Activated T-cell treated with anti-CD3 and anti-CD28 coated beads, Interleukin-2, amount 50 U/mL, for 4 hours (primary cell): Measurements from ENCODE around the gene DMRT3. TPM values are rescaled to one million over a fixed set of nuclear protein-coding genes. Genes with fewer than 3 reads are reported as not detected.

Source experiments
- ATAC-seq, 2 donors: fragments of 200-7000 bp; cut with Tn5 transposase; one replicate each; pipeline ENCODE4 v1.10.0; 2021
- DNase-seq: peaks from one replicate; pipeline ENCODE4 v3.0.0-alpha.2; 2020
- H3K27me3 Mint-ChIP-seq: one replicate; pipeline ENCODE4 v1.8.0; 2021; ENCODE audit warnings: low read depth, mixed read lengths
- H3K36me3 Mint-ChIP-seq: one replicate; pipeline ENCODE4 v1.8.0; 2022; ENCODE audit warnings: mixed read lengths; ENCODE audit not compliant: insufficient read depth
- H3K4me1 Mint-ChIP-seq: one replicate; pipeline ENCODE4 v1.8.0; 2021; ENCODE audit warnings: low read depth, mixed read lengths
- H3K4me3 Mint-ChIP-seq: one replicate; pipeline ENCODE4 v1.8.0; 2021; ENCODE audit warnings: mild to moderate bottlenecking, moderate library complexity, mixed read lengths
- H3K9me3 Mint-ChIP-seq: one replicate; pipeline ENCODE4 v1.8.0; 2021; ENCODE audit warnings: mixed read lengths
- total RNA-seq, 3 donors: library from RNA; stranded (reverse); gene quantifications; one replicate each; pipeline ENCODE4 v1.2.1, GENCODE V29; 2021

The DMRT3 gene
- total RNA-seq, 3 donors from 2014 or later: not detected

DNA sequence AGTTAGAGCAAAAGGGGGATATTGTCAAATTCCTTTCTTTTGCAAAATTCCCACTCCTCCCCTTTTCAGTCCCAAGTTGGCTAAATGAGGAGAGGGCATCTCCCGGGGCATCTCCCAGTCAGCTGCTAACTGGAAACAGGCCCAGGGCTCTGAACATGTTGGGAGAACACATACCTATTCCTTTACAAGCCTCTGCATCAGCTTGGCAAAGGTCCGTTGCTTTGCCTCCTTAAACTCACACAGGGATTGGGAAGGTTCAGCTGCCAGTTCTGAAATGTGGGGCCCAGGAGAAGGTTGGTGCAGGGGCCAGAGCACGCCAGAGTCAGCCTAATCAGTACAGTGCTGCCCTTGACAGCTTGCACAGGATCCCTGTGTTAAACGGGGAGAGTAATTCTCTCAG lies 11.0 kb upstream of the DMRT3 start:
- H3K36me3 Mint-ChIP-seq: no peaks in the 10 kb centered on the region
- no peak overlapping the region for H3K4me3 Mint-ChIP-seq
- H3K4me1 Mint-ChIP-seq: peaks cover 5% of the 10 kb centered on the region
- no peaks in the 10 kb centered on the region for H3K9me3 Mint-ChIP-seq
- DNase-seq (no peak), ATAC-seq (no peak)
- peaks cover 81% of the 10 kb centered on the region for H3K27me3 Mint-ChIP-seq

- Mint-ChIP-seq H3K9me3 (no peaks in the 10 kb centered on the region), H3K27me3 (peaks cover 81% of the 10 kb centered on the region), H3K4me3 (no peak overlapping the region), H3K36me3 (no peaks in the 10 kb centered on the region), H3K4me1 (peaks cover 5% of the 10 kb centered on the region)
- ATAC-seq: no peak
- no peak for DNase-seq
Observed at GRCh38 chr9:966870-967269, 9.6 kb upstream of the DMRT3 start.

DNA sequence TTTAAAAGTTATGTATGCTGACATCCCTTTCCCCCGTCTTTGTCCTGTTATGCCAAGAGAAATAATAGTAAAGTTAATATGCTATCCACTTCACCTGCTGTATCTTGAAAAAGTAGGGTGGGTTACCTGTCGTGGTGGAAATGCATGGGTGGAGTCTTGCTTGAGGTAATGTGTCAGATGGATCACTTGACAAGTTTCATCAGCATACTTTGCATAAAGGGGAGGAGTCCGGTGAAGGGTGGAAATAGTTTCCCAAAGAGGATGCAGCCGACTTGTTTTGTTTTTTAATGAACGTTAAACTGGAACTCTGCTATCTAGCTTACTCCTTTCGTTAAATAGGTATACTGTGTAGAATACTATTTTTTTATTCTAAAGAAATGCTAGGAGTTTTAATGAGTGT lies 9.0 kb upstream of the DMRT3 start:
- ATAC-seq (no peak), DNase-seq (no peak)
- Mint-ChIP-seq H3K4me1 (peaks cover 8% of the 10 kb centered on the region), H3K9me3 (no peaks in the 10 kb centered on the region), H3K27me3 (peaks cover 81% of the 10 kb centered on the region), H3K36me3 (no peaks in the 10 kb centered on the region), H3K4me3 (no peak overlapping the region)

- no peaks in the 10 kb centered on the region for H3K36me3 Mint-ChIP-seq
- H3K4me3 Mint-ChIP-seq: no peak overlapping the region
- peaks cover 78% of the 10 kb centered on the region for H3K27me3 Mint-ChIP-seq
- H3K9me3 Mint-ChIP-seq: no peaks in the 10 kb centered on the region
- ATAC-seq (no peak), DNase-seq (no peak)
- H3K4me1 Mint-ChIP-seq: peaks cover 8% of the 10 kb centered on the region
Observed at GRCh38 chr9:967903-968641, 8.4 kb upstream of the DMRT3 start.

DNA sequence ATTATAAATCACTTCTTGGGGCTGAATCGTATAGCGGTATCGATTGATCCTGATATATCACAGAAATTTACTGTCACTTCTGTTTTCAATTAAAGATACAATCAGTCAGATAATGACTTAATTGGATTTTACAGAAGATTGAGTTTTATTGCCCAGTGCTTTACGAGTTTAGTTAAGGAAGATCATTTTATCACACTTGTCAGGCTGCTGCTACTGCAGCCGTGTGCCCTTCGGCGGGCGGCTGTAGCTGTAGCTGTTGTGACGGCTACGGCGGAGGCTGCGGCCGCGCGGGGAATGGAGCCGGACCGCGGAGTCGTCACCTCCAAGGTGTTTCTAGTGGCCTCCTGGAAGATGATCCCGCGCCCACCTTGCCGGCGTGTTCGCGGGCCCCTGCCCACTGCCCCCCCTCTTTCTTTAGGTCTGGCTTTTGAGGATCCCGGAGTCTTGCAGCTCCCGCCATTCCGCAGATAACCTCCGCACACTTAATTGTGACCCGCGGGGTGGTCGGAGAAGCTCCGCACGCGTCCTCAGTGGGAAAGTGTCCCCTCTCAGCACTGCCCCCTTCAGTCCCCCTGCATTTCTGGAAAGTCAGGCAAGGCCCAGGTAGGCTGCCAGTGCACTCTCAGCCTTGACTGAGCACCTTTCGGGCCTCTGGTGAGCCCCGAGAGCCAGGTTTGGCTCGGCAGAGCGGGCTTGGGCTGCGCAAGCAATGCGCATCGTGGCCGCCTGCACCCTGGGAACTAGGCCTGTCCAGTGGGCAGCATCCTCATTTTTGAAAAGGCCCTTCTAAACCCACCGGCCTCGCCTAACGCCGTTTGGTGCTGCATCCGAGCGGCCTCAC lies 6.9 kb upstream of the DMRT3 start:
- no peak for DNase-seq
- no peak overlapping the region for H3K4me3 Mint-ChIP-seq
- peaks cover 89% of the 10 kb centered on the region for H3K27me3 Mint-ChIP-seq
- ATAC-seq: no peak
- no peaks in the 10 kb centered on the region for H3K9me3 Mint-ChIP-seq
- H3K36me3 Mint-ChIP-seq: no peaks in the 10 kb centered on the region
- H3K4me1 Mint-ChIP-seq: peaks cover 15% of the 10 kb centered on the region

DNA sequence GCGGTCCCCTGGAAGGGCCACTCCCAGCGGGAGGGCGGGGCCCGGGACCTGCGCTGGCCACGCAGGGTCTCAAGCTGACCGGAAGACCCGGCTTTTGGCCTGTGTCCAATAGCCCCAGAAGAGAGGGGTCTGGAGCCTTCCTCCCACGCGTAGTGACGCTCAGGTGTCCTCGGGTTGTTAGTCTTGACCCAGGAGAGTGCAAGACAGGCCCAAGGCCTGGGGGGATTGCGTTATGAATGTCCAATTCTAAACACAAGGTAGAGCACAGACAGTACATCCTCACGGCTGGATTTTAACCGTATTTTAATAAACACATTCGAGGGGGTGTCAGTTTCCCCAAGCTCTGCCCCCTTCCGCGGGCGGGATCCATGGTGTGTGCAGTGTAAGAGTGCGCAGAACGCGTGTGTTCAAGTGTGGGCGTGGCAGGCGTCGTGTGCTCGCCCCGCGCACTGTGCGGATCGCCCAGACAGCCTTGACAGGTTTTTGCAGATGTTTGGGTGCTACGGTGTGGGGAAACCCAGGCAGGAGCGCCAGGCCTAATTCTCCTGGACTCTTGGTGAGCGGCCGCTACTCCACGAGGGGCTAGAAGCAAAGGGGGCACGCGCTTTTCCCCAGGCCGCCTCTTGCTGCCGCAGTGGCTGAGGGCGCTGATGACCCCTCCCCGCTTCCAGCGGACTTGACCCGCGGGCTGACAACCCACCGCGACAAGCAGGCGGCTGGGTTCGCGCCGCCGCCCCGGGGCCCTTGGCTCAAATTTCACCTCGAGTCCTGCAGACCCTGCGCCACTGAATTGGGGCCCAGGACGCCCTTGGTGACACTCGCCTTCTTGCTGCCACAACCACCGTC lies 6.1 kb upstream of the DMRT3 start:
- no peaks in the 10 kb centered on the region for H3K36me3 Mint-ChIP-seq
- peaks cover 89% of the 10 kb centered on the region for H3K27me3 Mint-ChIP-seq
- peaks cover 15% of the 10 kb centered on the region for H3K4me1 Mint-ChIP-seq
- ATAC-seq: no peak
- H3K9me3 Mint-ChIP-seq: no peaks in the 10 kb centered on the region
- no peak for DNase-seq
- H3K4me3 Mint-ChIP-seq: no peak overlapping the region

GRCh38 chr9:971901-972500 lies 4.5 kb upstream of the DMRT3 start:
- Mint-ChIP-seq H3K27me3 (peaks cover 83% of the 10 kb centered on the region), H3K9me3 (no peaks in the 10 kb centered on the region), H3K36me3 (no peaks in the 10 kb centered on the region), H3K4me3 (no peak overlapping the region), H3K4me1 (peaks cover 20% of the 10 kb centered on the region)
- DNase-seq (no peak), ATAC-seq (no peak)

GRCh38 chr9:972501-973294 lies 3.8 kb upstream of the DMRT3 start:
- no peak for DNase-seq
- no peaks in the 10 kb centered on the region for H3K36me3 Mint-ChIP-seq

GRCh38 chr9:973295-973834 lies 3.1 kb upstream of the DMRT3 start:
- Mint-ChIP-seq H3K27me3 (peaks cover 81% of the 10 kb centered on the region), H3K4me3 (no peak overlapping the region), H3K9me3 (no peaks in the 10 kb centered on the region), H3K36me3 (no peaks in the 10 kb centered on the region), H3K4me1 (peaks cover 20% of the 10 kb centered on the region)
- DNase-seq (no peak), ATAC-seq (no peak)

More at GRCh38 chr9:972501-973294, 3.8 kb upstream of the DMRT3 start:
- no peak for ATAC-seq
- Mint-ChIP-seq H3K4me3 (no peak overlapping the region), H3K4me1 (peaks cover 20% of the 10 kb centered on the region), H3K27me3 (peaks cover 81% of the 10 kb centered on the region), H3K9me3 (no peaks in the 10 kb centered on the region)

- no peak for DNase-seq
- Mint-ChIP-seq H3K4me1 (peaks cover 17% of the 10 kb centered on the region), H3K27me3 (peaks cover 81% of the 10 kb centered on the region), H3K4me3 (no peak overlapping the region), H3K9me3 (no peaks in the 10 kb centered on the region), H3K36me3 (no peaks in the 10 kb centered on the region)
- no peak for ATAC-seq
Observed at GRCh38 chr9:974031-974995, 2.1 kb upstream of the DMRT3 start.

DNA sequence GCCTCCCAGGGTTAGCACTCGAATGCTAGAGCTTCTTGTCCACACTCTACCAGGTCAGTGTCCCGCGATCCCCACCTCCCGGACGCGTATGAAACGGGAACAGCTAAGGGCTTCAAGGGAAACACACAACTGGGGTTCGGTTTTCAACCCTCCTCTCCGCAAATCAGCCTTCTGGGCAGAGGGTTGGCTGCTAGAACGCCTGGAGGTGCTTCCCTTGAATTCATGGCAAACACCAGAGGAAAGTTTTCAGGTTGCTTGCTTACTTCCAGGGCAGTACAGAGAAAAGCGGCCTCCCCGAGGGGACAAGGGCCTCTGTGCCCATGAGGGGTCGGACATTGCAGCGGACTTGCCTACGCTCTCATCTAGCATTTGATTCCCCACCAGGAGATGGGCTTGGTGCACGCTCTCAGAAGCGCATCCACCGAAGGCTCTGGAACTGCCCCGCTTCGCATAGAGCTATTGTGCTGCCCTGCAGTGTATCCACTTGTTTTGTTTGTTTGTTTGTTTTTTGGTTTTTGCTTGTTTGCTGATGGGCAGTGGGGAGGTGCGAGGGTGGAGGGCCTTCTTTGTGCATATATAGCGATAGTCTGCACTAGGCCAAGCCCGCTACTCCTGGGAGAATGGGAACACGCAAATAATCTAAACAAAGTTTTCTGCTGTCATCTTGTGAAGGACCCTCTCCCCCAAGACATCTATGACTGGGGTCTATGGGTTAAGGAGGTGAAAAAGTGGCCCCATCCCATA lies 1.3 kb upstream of the DMRT3 start:
- no peak for DNase-seq
- ATAC-seq: no peak
- Mint-ChIP-seq H3K9me3 (no peaks in the 10 kb centered on the region), H3K4me1 (peaks cover 16% of the 10 kb centered on the region), H3K36me3 (no peaks in the 10 kb centered on the region), H3K4me3 (no peak overlapping the region), H3K27me3 (peaks cover 82% of the 10 kb centered on the region)

DNA sequence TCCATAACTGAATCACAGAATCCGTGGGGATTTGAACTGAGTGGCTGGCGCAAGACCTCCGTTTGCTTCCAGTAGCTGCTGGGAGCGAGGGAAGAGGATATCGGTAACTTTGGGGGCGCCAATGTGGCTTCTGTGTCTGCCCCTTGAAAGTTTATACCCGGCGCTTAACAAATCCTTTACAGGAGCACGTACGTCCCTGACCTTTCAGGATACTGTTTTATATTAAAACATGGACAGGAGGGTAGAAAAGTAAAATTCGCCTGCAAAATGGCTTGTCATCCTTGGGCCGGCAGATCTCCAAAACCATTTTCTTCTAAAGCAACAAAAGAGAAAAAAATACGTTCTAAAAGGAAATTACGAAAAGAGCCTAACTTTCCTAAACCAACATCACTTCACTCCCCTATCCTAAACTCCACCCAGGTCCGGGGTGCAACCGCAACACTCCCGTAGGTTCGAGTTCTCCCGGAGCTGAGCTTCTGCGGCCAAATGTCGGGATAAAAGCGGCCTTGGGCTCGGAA lies 656 bp upstream of the DMRT3 start:
- Mint-ChIP-seq H3K27me3 (peaks cover 79% of the 10 kb centered on the region), H3K4me3 (no peak overlapping the region), H3K4me1 (peaks cover 14% of the 10 kb centered on the region), H3K9me3 (no peaks in the 10 kb centered on the region), H3K36me3 (no peaks in the 10 kb centered on the region)
- ATAC-seq (no peak), DNase-seq (no peak)
